GM18499 (cell line): Measurements from ENCODE around the gene PPHLN1.

Source experiments
- ATAC-seq: cut with Tn5 transposase; IDR thresholded peaks from one replicate; pipeline ENCODE4 v1.9.1; 2021; ENCODE audit warnings: moderate number of reproducible peaks; ENCODE audit not compliant: insufficient read depth, unreplicated experiment

The PPHLN1 gene

GRCh38 chr12:42474391-42474790 lies 148.4 kb downstream of the PPHLN1 start:
- no peak for ATAC-seq

- no peak for ATAC-seq
Measured at GRCh38 chr12:42475106-42475505, 149.1 kb downstream of the PPHLN1 start.

GRCh38 chr12:42477941-42478340 lies 152.0 kb downstream of the PPHLN1 start:
- no peak for ATAC-seq

- no peak for ATAC-seq
Measured at GRCh38 chr12:42481368-42481767, 155.4 kb downstream of the PPHLN1 start.

GRCh38 chr12:42482041-42482747 lies 156.2 kb downstream of the PPHLN1 start:
- no peak for ATAC-seq

- ATAC-seq: peak; percentile 40
Measured at GRCh38 chr12:42482748-42483520, 157.0 kb downstream of the PPHLN1 start.

- peak; percentile 21 for ATAC-seq
Measured at GRCh38 chr12:42483521-42483790, 157.5 kb downstream of the PPHLN1 start.

- no peak for ATAC-seq
Measured at GRCh38 chr12:42484996-42485395, 159.0 kb downstream of the PPHLN1 start.

GRCh38 chr12:42485823-42486222 lies 159.9 kb downstream of the PPHLN1 start:
- no peak for ATAC-seq

GRCh38 chr12:42486407-42486806 lies 160.4 kb downstream of the PPHLN1 start:
- ATAC-seq: no peak

GRCh38 chr12:42490261-42490842 lies 164.4 kb downstream of the PPHLN1 start:
- no peak for ATAC-seq
